HG02642 (cell line): ENCODE results near the gene GINS3.

Experiments
- ATAC-seq: cut with Tn5 transposase; IDR thresholded peaks from one replicate; pipeline ENCODE4 v1.9.1; 2021; ENCODE audit warnings: mild to moderate bottlenecking; ENCODE audit not compliant: unreplicated experiment, poor library complexity

The GINS3 gene

DNA sequence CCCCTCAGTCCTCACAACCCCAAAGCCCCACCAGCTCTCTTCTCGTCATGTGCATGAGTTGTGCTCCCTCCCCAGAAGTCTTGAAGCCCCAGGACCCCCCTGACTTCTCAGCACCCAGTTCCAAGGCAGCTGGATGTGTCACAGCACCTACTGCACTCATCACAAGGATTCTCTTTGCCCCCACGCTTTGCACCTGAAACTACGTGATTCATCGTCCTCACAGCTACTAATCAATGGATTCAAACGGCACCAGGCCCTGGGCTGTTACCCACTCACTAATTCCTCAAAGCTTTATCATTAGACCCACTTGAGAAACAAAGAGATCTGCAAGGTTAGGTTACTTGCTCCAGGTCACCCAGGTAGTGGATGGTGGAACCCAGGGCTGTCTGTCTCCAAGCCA, 62.6 kb downstream of the GINS3 start:
- no peak for ATAC-seq
